SK-N-SH (cell line): Measurements from ENCODE around the gene MAN2A1. TPM values are rescaled to one million over a fixed set of nuclear protein-coding genes. Genes with fewer than 3 reads are reported as not detected.

Experiments used
- CTCF ChIA-PET: fragments of 300-600, 350-600 bp; formaldehyde crosslinking; extraction: SDS; loops from one replicate; lab custom pipeline; 2021; lab: Yijun Ruan, JAX
- POLR2A ChIA-PET: fragments of 350-600 bp; sonication (Branson Sonifier 250); formaldehyde crosslinking; extraction: SDS; loops from one replicate; lab custom pipeline; 2020; ENCODE audit warnings: antibody characterized with exemption, inconsistent platforms; lab: Yijun Ruan, JAX
- DNase-seq: peaks from one replicate; pipeline ENCODE4 v3.0.0; 2012
- H2AFZ ChIP-seq: fragments of 200-600 bp; sonication (generic); 2 replicates; pipeline ENCODE4 v1.8.1; 2016; ENCODE audit warnings: antibody characterized with exemption, mild to moderate bottlenecking, low read depth
- H3F3A ChIP-seq: fragments of 200-600 bp; sonication (generic); replicated peaks from 2 replicates; pipeline ENCODE3; 2016; ENCODE audit warnings: antibody characterized with exemption, mild to moderate bottlenecking; ENCODE audit not compliant: insufficient read depth
- H3K27ac ChIP-seq, 2 experiments: fragments of 200-500 bp in 1 of 2; fragments of 200-600 bp in 1 of 2; sonication (Bioruptor generic) in 1 of 2; sonication (generic), shearing (Covaris generic) in 1 of 2; 2 replicates each; pipeline versions ENCODE4 v1.5.1 to v1.6.1; 2014 to 2016; ENCODE audit warnings: low read depth in 2 of 2, inconsistent platforms in 1 of 2, low read length in 1 of 2, mild to moderate bottlenecking in 1 of 2, mixed read lengths in 1 of 2
- H3K27me3 ChIP-seq: fragments of 200-600 bp; sonication (generic), shearing (Covaris generic); 2 replicates; pipeline ENCODE4 v1.6.1; 2016; ENCODE audit warnings: mixed run types; ENCODE audit not compliant: insufficient read depth
- H3K36me3 ChIP-seq, 2 experiments: fragments of 200-500 bp in 1 of 2; fragments of 200-600 bp in 1 of 2; sonication (Bioruptor generic) in 1 of 2; sonication (generic) in 1 of 2; replicated peaks in 1 of 2; 2 replicates each; pipeline versions ENCODE3 to v1.5.1; 2014 to 2016; ENCODE audit warnings: low read length in 1 of 2, mild to moderate bottlenecking in 1 of 2; ENCODE audit not compliant: insufficient read depth in 2 of 2, control insufficient read depth in 1 of 2
- H3K4me1 ChIP-seq, 2 experiments: fragments of 200-500 bp in 1 of 2; fragments of 200-600 bp in 1 of 2; sonication (Bioruptor generic) in 1 of 2; sonication (generic), shearing (Covaris generic) in 1 of 2; 2 replicates each; pipeline versions ENCODE4 v1.5.1 to v1.6.1; 2014 to 2016; ENCODE audit warnings: low read depth in 1 of 2, low read length in 1 of 2, mixed run types in 1 of 2; ENCODE audit not compliant: insufficient read depth in 2 of 2, control insufficient read depth in 1 of 2
- H3K4me2 ChIP-seq: fragments of 200-600 bp; sonication (generic), shearing (Covaris generic); 2 replicates; pipeline ENCODE4 v1.6.1; 2017; ENCODE audit warnings: mixed run types
- H3K4me3 ChIP-seq, 2 experiments: fragments of 200-500 bp in 1 of 2; fragments of 200-600 bp in 1 of 2; sonication (Bioruptor generic) in 1 of 2; sonication (generic), shearing (Covaris generic) in 1 of 2; 2 replicates each; pipeline versions ENCODE4 v1.5.1 to v1.8.1; 2014 to 2016; ENCODE audit warnings: low read depth in 2 of 2, inconsistent platforms in 1 of 2, low read length in 1 of 2, mild to moderate bottlenecking in 1 of 2, mixed read lengths in 1 of 2, moderate library complexity in 1 of 2
- H3K79me2 ChIP-seq: fragments of 200-600 bp; sonication (generic); 2 replicates; pipeline ENCODE4 v1.8.1; 2017; ENCODE audit warnings: mild to moderate bottlenecking; ENCODE audit not compliant: insufficient read depth
- H3K9ac ChIP-seq: fragments of 200-600 bp; sonication (generic); 2 replicates; pipeline ENCODE4 v1.6.1; 2017; ENCODE audit warnings: mixed run types
- H3K9me2 ChIP-seq: fragments of 200-600 bp; sonication (generic); 2 replicates; pipeline ENCODE4 v1.6.1; 2017; ENCODE audit warnings: mixed run types
- H3K9me3 ChIP-seq: fragments of 200-600 bp; sonication (generic); 2 replicates; pipeline ENCODE4 v1.6.1; 2017; ENCODE audit warnings: mixed run types, mild to moderate bottlenecking, moderate library complexity
- H4K20me1 ChIP-seq: fragments of 200-600 bp; sonication (generic); 2 replicates; pipeline ENCODE4 v1.6.1; 2017; ENCODE audit warnings: mild to moderate bottlenecking, mixed run types; ENCODE audit not compliant: insufficient read depth
- CTCF ChIP-seq: fragments of 200-600 bp; sonication (generic); IDR thresholded peaks from 2 replicates; pipeline ENCODE4 v1.6.1; 2017; ENCODE audit warnings: antibody characterized with exemption, mild to moderate bottlenecking, moderate library complexity
- FOSL2 ChIP-seq: IDR thresholded peaks from 2 replicates; pipeline ENCODE4 v1.4.0; 2012; ENCODE audit warnings: low read depth, mild to moderate bottlenecking, moderate library complexity, borderline replicate concordance
- IRF3 ChIP-seq: fragments of 150-350 bp; IDR thresholded peaks from 2 replicates; pipeline ENCODE4 v1.6.1; 2016; ENCODE audit warnings: mild to moderate bottlenecking, low read depth, low read length
- JUND ChIP-seq: IDR thresholded peaks from 2 replicates; pipeline ENCODE4 v1.4.0; 2012
- POLR2AphosphoS5 ChIP-seq: IDR thresholded peaks from 2 replicates; pipeline ENCODE4 v1.6.1; 2012; ENCODE audit warnings: low read depth, low read length
- RAD21 ChIP-seq: IDR thresholded peaks from 2 replicates; pipeline ENCODE4 v1.6.1; 2012; ENCODE audit warnings: mild to moderate bottlenecking, low read length
- RCOR1 ChIP-seq: fragments of 150-350 bp; IDR thresholded peaks from 2 replicates; pipeline ENCODE4 v1.6.1; 2017; ENCODE audit warnings: antibody characterized with exemption, low read length
- REST ChIP-seq: IDR thresholded peaks from 2 replicates; pipeline ENCODE4 v1.6.1; 2012; ENCODE audit warnings: mild to moderate bottlenecking, low read depth, low read length, moderate library complexity
- RFX5 ChIP-seq: IDR thresholded peaks from 2 replicates; pipeline ENCODE4 v1.6.1; 2012; ENCODE audit warnings: mild to moderate bottlenecking, improper control_type of control experiment, low read length
- RXRA ChIP-seq: IDR thresholded peaks from 2 replicates; pipeline ENCODE4 v1.4.0; 2012; ENCODE audit warnings: low read depth, mild to moderate bottlenecking, borderline replicate concordance
- TCF12 ChIP-seq: IDR thresholded peaks from 2 replicates; pipeline ENCODE4 v1.4.0; 2012
- TEAD4 ChIP-seq: IDR thresholded peaks from 2 replicates; pipeline ENCODE4 v1.4.0; 2012; ENCODE audit warnings: mild to moderate bottlenecking, borderline replicate concordance; ENCODE audit not compliant: insufficient read depth
- YY1 ChIP-seq: IDR thresholded peaks from 2 replicates; pipeline ENCODE4 v1.4.0; 2012; ENCODE audit warnings: low read depth, mild to moderate bottlenecking
- WGBS: methylation state at CpG from one replicate; pipeline ENCODE4 v1.1.6; 2017; ENCODE audit warnings: low lambda C conversion rate; 5-methylcytosine and 5-hydroxymethylcytosine counted together
- polyA plus RNA-seq, 3 experiments: library from polyadenylated mRNA; depleted of rRNA; stranded (reverse); fragments of >200 nt; gene quantifications; 2 replicates each; pipeline ENCODE4 v1.2.3, GENCODE V29; 2012

MAN2A1 gene
- polyA plus RNA-seq, 1 of the 3 experiments (the other 2 are of a cell fraction) = 19.7 TPM

- CTCF ChIA-PET = no interaction called here
- no peak for DNase-seq
- no peaks in the 10 kb centered on the region for H3K36me3 ChIP-seq
These were observed 45.9 kb upstream of the MAN2A1 start for GRCh38 chr5:109643791-109644350.

More at GRCh38 chr5:109643791-109644350, 45.9 kb upstream of the MAN2A1 start:
- H2AFZ ChIP-seq = no peak overlapping the region
- no peaks in the 10 kb centered on the region for H3K27me3 ChIP-seq
- H4K20me1 ChIP-seq = no peaks in the 10 kb centered on the region
- WGBS = 64% methylated on average over 4 of the region's 4 CpGs
- no peak overlapping the region for H3K4me3 ChIP-seq
- no peak overlapping the region for H3K27ac ChIP-seq
- no peaks in the 10 kb centered on the region for H3K79me2 ChIP-seq
- no peak overlapping the region for H3K9ac ChIP-seq
- no peak for TF ChIP-seq CTCF
- TF ChIP-seq RAD21 = no peak
- TF ChIP-seq FOSL2 = no peak
- TF ChIP-seq TCF12 = no peak
- TF ChIP-seq RCOR1 = no peak
- TF ChIP-seq TEAD4 = no peak
- TF ChIP-seq POLR2AphosphoS5 = no peak
- TF ChIP-seq RXRA = no peak
- TF ChIP-seq REST = no peak
- TF ChIP-seq RFX5 = no peak
- no peak for TF ChIP-seq YY1
- no peak for TF ChIP-seq JUND
- no peak for TF ChIP-seq IRF3
- no peaks in the 10 kb centered on the region for H3K9me3 ChIP-seq
- no peaks in the 10 kb centered on the region for H3F3A ChIP-seq
- no peak overlapping the region for H3K4me2 ChIP-seq
- no peaks in the 10 kb centered on the region for H3K9me2 ChIP-seq
- POLR2A ChIA-PET = no interaction called here
- peaks cover 7 to 16% of the 10 kb centered on the region in 2 experiments; a peak in 3 of 4 replicates for H3K4me1 ChIP-seq
